Activated CD4-positive, alpha-beta T cell treated with anti-CD3 and anti-CD28 coated beads, Interleukin-10, Interleukin-2, amounts not matched to agents 100 ng/mL and 50 ng/mL, durations not matched to agents 16 hours and 8 hours (primary cell): Measurements from ENCODE around the gene LCK.
A peak's percentile ranks its signal among the peaks of the same experiment; 100 is the strongest.

ENCODE experiments used
- DNase-seq: peaks from one replicate; pipeline ENCODE4 v3.0.0-alpha.2; 2020

Gene LCK

GRCh38 chr1:32329931-32330466, 78.9 kb downstream of the LCK start:
- no peak for DNase-seq

- no peak for DNase-seq
Observed at GRCh38 chr1:32330558-32331151, 79.6 kb downstream of the LCK start.

GRCh38 chr1:32331549-32331948, 80.5 kb downstream of the LCK start:
- DNase-seq = no peak

DNA sequence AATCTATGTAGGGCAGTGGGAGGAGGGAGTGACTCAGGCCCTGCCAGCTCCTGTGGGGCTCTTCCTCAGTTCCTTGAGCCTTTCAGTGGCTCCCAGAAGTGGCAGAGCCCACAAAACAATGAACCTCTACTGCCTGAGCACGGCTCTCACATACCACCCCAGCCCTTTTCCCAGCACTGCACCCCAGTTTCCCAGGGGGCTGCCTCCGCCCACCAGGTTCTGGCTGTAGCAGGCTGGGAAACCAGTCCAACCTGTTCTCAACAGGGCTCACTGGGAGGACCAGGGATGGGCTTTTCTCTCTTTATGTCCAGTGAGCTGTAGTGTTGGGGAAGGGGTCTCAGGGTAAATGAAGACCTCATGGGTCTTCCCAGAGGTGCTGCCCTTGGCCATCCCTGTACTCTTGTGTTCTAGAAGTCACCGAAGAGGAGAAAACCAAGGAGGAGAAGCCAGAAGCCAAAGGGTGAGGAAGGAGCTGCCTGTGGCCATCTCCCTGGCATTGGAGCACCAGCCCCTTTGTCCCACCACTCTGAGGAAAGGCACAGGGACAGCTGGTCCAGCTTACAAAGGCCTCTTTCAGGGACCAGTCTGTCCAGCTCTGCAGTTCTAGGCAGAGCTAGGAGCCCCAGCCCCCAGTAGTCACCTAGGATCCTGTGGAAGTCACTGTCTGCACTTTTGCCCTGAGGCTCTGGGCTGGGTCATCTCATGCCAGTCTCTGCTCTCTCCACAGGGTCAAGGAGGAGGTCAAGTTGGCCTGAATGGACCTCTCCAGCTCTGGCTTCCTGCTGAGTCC, 81.4 kb downstream of the LCK start:
- DNase-seq = no peak

GRCh38 chr1:32333251-32333963, 82.3 kb downstream of the LCK start:
- no peak for DNase-seq

DNA sequence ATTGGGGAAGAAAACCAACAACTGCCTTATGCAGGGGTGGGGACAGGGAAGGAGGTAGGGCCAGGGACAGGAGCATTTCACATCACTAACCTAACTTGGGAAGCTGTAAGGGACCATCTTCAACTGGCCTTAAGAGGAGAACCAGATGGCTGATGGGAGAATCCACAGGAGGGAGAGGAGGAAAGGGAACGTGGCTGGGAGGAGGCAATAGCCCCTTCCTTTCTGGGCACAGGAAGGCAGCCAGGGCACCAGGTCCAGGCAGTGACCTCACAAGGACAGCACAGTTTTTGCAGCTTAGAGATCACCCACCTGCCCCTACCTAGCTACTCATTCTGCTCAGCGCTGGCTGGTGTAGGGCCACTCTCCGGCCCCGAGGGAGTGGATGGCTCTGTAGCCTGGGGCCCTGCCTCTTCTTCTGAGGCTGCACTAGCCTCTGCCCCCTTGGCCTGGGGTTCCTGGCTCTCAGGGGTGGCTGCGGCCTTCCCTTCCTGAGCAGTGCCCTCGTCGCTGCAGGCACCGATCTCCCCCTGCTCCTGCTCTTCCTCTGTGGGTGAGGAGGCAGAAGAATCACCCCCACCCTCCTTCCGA, 83.3 kb downstream of the LCK start:
- DNase-seq = no peak

- DNase-seq = peak; percentile 57
Observed at GRCh38 chr1:32334864-32335534, 83.9 kb downstream of the LCK start.

- DNase-seq = no peak
Observed at GRCh38 chr1:32335535-32335789, 84.4 kb downstream of the LCK start.
